CD4-positive, alpha-beta memory T cell (primary cell): ENCODE results near the gene MOB3B. TPM values are rescaled to one million over a fixed set of nuclear protein-coding genes. Genes with fewer than 3 reads are reported as not detected.

Experiments used
- CTCF ChIA-PET: fragments of 350-600 bp; sonication (Branson Sonifier 250); formaldehyde crosslinking; loops from one replicate; lab custom pipeline; 2021; ENCODE audit warnings: inconsistent platforms; ENCODE audit not compliant: partially characterized antibody; lab: Charles Lee
- POLR2A ChIA-PET: fragments of 350-600 bp; sonication (Branson Sonifier 250); formaldehyde crosslinking; loops from one replicate; lab custom pipeline; 2021; ENCODE audit not compliant: partially characterized antibody; lab: Charles Lee
- DNase-seq, 5 donors: peaks; one replicate each; pipeline versions ENCODE4 v3.0.0 to v3.0.0-alpha.2; 2020 to 2022; ENCODE audit warnings: mixed read lengths in 1 of 5
- H3K27ac ChIP-seq: one replicate; pipeline ENCODE4 v1.7.0; 2013; ENCODE audit warnings: low read depth, low read length
- H3K27me3 ChIP-seq: 2 replicates; pipeline ENCODE4 v1.7.0; 2013; ENCODE audit warnings: mild to moderate bottlenecking, low read length, moderate library complexity; ENCODE audit not compliant: insufficient read depth
- H3K36me3 ChIP-seq: 2 replicates; pipeline ENCODE4 v1.7.0; 2013; ENCODE audit warnings: mild to moderate bottlenecking, low read length, moderate library complexity; ENCODE audit not compliant: insufficient read depth
- H3K4me1 ChIP-seq: 2 replicates; pipeline ENCODE4 v1.7.0; 2013; ENCODE audit warnings: mild to moderate bottlenecking, low read length, moderate library complexity; ENCODE audit not compliant: insufficient read depth
- H3K4me3 ChIP-seq, 2 donors: one replicate each; pipeline ENCODE4 v1.7.0; 2013; ENCODE audit warnings: low read length in 2 of 2, mild to moderate bottlenecking in 1 of 2
- H3K9me3 ChIP-seq, 2 donors: one replicate each; pipeline ENCODE4 v1.7.0; 2013; ENCODE audit warnings: low read length in 2 of 2, control low read depth in 1 of 2; ENCODE audit not compliant: control insufficient read depth in 1 of 2
- H3K27ac Mint-ChIP-seq, 7 donors: one replicate each; pipeline ENCODE4 v1.8.0; 2020 to 2021; ENCODE audit warnings: mixed read lengths in 7 of 7, mild to moderate bottlenecking in 6 of 7, inconsistent platforms in 3 of 7, moderate library complexity in 3 of 7
- H3K27me3 Mint-ChIP-seq, 2 donors: one replicate each; pipeline ENCODE4 v1.8.0; 2020 to 2021; ENCODE audit warnings: mixed read lengths in 2 of 2
- H3K36me3 Mint-ChIP-seq, 2 donors: one replicate each; pipeline ENCODE4 v1.8.0; 2020 to 2021; ENCODE audit warnings: mixed read lengths in 2 of 2, inconsistent platforms in 1 of 2, mild to moderate bottlenecking in 1 of 2
- H3K4me1 Mint-ChIP-seq, 4 donors: one replicate each; pipeline ENCODE4 v1.8.0; 2020 to 2021; ENCODE audit warnings: mixed read lengths in 4 of 4, mild to moderate bottlenecking in 1 of 4
- H3K4me3 Mint-ChIP-seq, 8 donors: one replicate each; pipeline ENCODE4 v1.8.0; 2020 to 2021; ENCODE audit warnings: mixed read lengths in 8 of 8, mild to moderate bottlenecking in 7 of 8, moderate library complexity in 6 of 8, inconsistent platforms in 3 of 8
- H3K9me3 Mint-ChIP-seq, 8 donors: one replicate each; pipeline ENCODE4 v1.8.0; 2020 to 2021; ENCODE audit warnings: mixed read lengths in 8 of 8, mild to moderate bottlenecking in 5 of 8, inconsistent platforms in 3 of 8, moderate library complexity in 1 of 8
- intact Hi-C: fragments of 100-400 bp; cut with micrococcal nuclease; formaldehyde crosslinking; loops from one replicate; pipeline ENCODE4 v1.15.1; 2023
- polyA plus RNA-seq, 2 donors: library from polyadenylated mRNA; unstranded; fragments of 300-500 nt; fragmentation: Illumina TruSeq; gene quantifications; one replicate each; pipeline ENCODE4 v1.2.3, GENCODE V29; 2021
- total RNA-seq, 2 experiments: library from RNA; stranded (reverse); gene quantifications; one replicate each; pipeline ENCODE4 v1.2.3, GENCODE V29; 2021

MOB3B gene
- total and polyA plus RNA-seq, 4 experiments from 2014 or later: 0.05 to 0.64 (median 0.34) TPM

GRCh38 chr9:27402626-27403025 lies 127.0 kb downstream of the MOB3B start:
- Mint-ChIP-seq H3K36me3 (no peaks in the 10 kb centered on the region), H3K4me3 (no peak overlapping the region), H3K27ac (no peak overlapping the region), H3K27me3 (peaks cover 0 to 1% of the 10 kb centered on the region in 2 donors), H3K9me3 (no peaks in the 10 kb centered on the region), H3K4me1 (no peaks in the 10 kb centered on the region)
- intact Hi-C loops: no loop called here
- CTCF ChIA-PET: no interaction called here
- Histone ChIP-seq H3K27me3 (no peaks in the 10 kb centered on the region), H3K4me1 (no peaks in the 10 kb centered on the region), H3K27ac (no peak overlapping the region), H3K4me3 (no peak overlapping the region), H3K36me3 (no peaks in the 10 kb centered on the region), H3K9me3 (no peaks in the 10 kb centered on the region)
- POLR2A ChIA-PET: no interaction called here
- DNase-seq: no peak

GRCh38 chr9:27400334-27400880 lies 129.2 kb downstream of the MOB3B start:
- Histone ChIP-seq H3K27ac (no peak overlapping the region), H3K4me3 (no peak overlapping the region), H3K36me3 (no peaks in the 10 kb centered on the region), H3K9me3 (no peaks in the 10 kb centered on the region), H3K4me1 (no peaks in the 10 kb centered on the region), H3K27me3 (no peaks in the 10 kb centered on the region)
- Mint-ChIP-seq H3K4me1 (no peaks in the 10 kb centered on the region), H3K9me3 (no peaks in the 10 kb centered on the region), H3K27me3 (no peaks in the 10 kb centered on the region), H3K36me3 (no peaks in the 10 kb centered on the region), H3K4me3 (no peak overlapping the region), H3K27ac (no peak overlapping the region)
- CTCF ChIA-PET: no interaction called here
- intact Hi-C loops: no loop called here
- no peak for DNase-seq
- POLR2A ChIA-PET: no interaction called here

- CTCF ChIA-PET: no interaction called here
- Histone ChIP-seq H3K9me3 (no peaks in the 10 kb centered on the region), H3K4me3 (no peak overlapping the region), H3K4me1 (no peaks in the 10 kb centered on the region), H3K36me3 (no peaks in the 10 kb centered on the region), H3K27me3 (no peaks in the 10 kb centered on the region), H3K27ac (no peak overlapping the region)
- no peaks in the 10 kb centered on the region for H3K36me3 Mint-ChIP-seq
- H3K4me1 Mint-ChIP-seq: no peaks in the 10 kb centered on the region
- no peaks in the 10 kb centered on the region for H3K27me3 Mint-ChIP-seq
- H3K27ac Mint-ChIP-seq: no peak overlapping the region
- no peak for DNase-seq
- H3K9me3 Mint-ChIP-seq: no peaks in the 10 kb centered on the region
- intact Hi-C loops: no loop called here
- POLR2A ChIA-PET: no interaction called here
- no peak overlapping the region for H3K4me3 Mint-ChIP-seq
Measured at GRCh38 chr9:27398982-27399653, 130.5 kb downstream of the MOB3B start.

DNA sequence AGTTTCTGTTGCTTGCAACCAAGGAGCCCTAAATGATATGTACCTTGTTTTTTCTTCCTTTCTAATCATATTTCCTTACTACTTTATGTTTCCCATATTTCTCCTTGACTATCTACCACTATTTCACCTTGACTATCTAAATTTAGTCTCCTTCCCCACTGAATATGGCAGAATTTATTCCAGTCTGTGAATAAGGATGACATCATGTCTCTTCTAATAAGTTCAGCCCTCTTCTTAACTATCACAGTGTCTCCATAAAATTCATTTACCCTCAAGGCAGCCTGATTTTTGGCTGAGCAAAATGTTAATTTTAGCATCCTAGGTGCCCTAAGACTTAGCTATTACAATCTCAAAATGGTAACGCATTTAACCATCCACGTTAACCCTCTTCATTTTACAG lies 133.1 kb downstream of the MOB3B start:
- H3K27ac Mint-ChIP-seq: no peak overlapping the region
- no peaks in the 10 kb centered on the region for H3K36me3 Mint-ChIP-seq
- POLR2A ChIA-PET: no interaction called here

DNA sequence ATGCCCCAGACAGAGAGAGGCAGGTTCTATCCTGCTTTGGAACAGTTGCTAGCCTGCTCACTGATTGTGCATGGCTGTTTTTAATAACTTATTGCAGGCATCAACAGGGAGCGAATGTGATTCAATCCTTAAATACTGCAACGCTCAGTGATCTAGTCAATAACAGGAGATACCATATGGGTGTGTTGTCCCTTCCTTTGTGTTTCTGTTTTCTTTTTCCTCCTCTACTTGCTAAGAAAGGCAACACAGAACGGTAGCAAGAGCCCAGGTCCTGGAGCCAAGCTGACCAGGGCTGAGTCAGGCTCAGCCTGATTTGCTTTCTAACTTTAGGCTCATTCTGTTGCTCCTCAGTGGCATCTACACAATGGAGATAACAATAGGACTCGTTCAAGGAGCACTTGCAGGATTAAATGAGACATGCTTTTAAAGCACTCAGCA lies 134.1 kb downstream of the MOB3B start:
- peaks cover 0 to 2% of the 10 kb centered on the region in 2 donors for H3K27me3 Mint-ChIP-seq
- H3K27ac ChIP-seq: no peak overlapping the region
- CTCF ChIA-PET: no interaction called here
- H3K27ac Mint-ChIP-seq: no peak overlapping the region
- POLR2A ChIA-PET: no interaction called here
- H3K4me3 Mint-ChIP-seq: no peak overlapping the region
- intact Hi-C loops: no loop called here
- H3K9me3 ChIP-seq: no peaks in the 10 kb centered on the region
- DNase-seq: no peak
- H3K4me3 ChIP-seq: no peak overlapping the region
- no peaks in the 10 kb centered on the region for H3K4me1 ChIP-seq
- H3K4me1 Mint-ChIP-seq: no peaks in the 10 kb centered on the region
- no peaks in the 10 kb centered on the region for H3K36me3 ChIP-seq
- no peaks in the 10 kb centered on the region for H3K9me3 Mint-ChIP-seq
- no peaks in the 10 kb centered on the region for H3K36me3 Mint-ChIP-seq
- no peaks in the 10 kb centered on the region for H3K27me3 ChIP-seq

More for the DNA sequence above, 133.1 kb downstream of the MOB3B start:
- H3K4me3 ChIP-seq: no peak overlapping the region
- H3K9me3 Mint-ChIP-seq: no peaks in the 10 kb centered on the region
- intact Hi-C loops: no loop called here
- H3K27me3 Mint-ChIP-seq: peaks cover 0 to 2% of the 10 kb centered on the region in 2 donors
- no peak overlapping the region for H3K4me3 Mint-ChIP-seq
- no peak for DNase-seq
- H3K27ac ChIP-seq: no peak overlapping the region
- H3K4me1 Mint-ChIP-seq: no peaks in the 10 kb centered on the region
- no peaks in the 10 kb centered on the region for H3K9me3 ChIP-seq
- H3K27me3 ChIP-seq: no peaks in the 10 kb centered on the region
- H3K4me1 ChIP-seq: no peaks in the 10 kb centered on the region
- CTCF ChIA-PET: no interaction called here
- no peaks in the 10 kb centered on the region for H3K36me3 ChIP-seq

- Histone ChIP-seq H3K4me3 (no peak overlapping the region), H3K9me3 (no peaks in the 10 kb centered on the region), H3K4me1 (no peaks in the 10 kb centered on the region), H3K27ac (no peak overlapping the region), H3K36me3 (no peaks in the 10 kb centered on the region), H3K27me3 (no peaks in the 10 kb centered on the region)
- intact Hi-C loops: no loop called here
- DNase-seq: no peak
- Mint-ChIP-seq H3K4me3 (no peak overlapping the region), H3K27ac (no peak overlapping the region), H3K36me3 (no peaks in the 10 kb centered on the region), H3K27me3 (peaks cover 0 to 2% of the 10 kb centered on the region in 2 donors), H3K9me3 (no peaks in the 10 kb centered on the region), H3K4me1 (no peaks in the 10 kb centered on the region)
- ChIA-PET CTCF (no interaction called here), POLR2A (no interaction called here)
Measured at GRCh38 chr9:27394826-27395201, 134.8 kb downstream of the MOB3B start.

- POLR2A ChIA-PET: no interaction called here
- no peak for DNase-seq
- Histone ChIP-seq H3K36me3 (no peaks in the 10 kb centered on the region), H3K27me3 (no peaks in the 10 kb centered on the region), H3K4me3 (no peak overlapping the region), H3K27ac (no peak overlapping the region), H3K4me1 (no peaks in the 10 kb centered on the region), H3K9me3 (no peaks in the 10 kb centered on the region)
- H3K27ac Mint-ChIP-seq: no peak overlapping the region
- peaks cover 0 to 3% of the 10 kb centered on the region in 2 donors for H3K27me3 Mint-ChIP-seq
- H3K36me3 Mint-ChIP-seq: no peaks in the 10 kb centered on the region
- H3K4me1 Mint-ChIP-seq: no peaks in the 10 kb centered on the region
- no peak overlapping the region for H3K4me3 Mint-ChIP-seq
- intact Hi-C loops: no loop called here
- CTCF ChIA-PET: no interaction called here
- H3K9me3 Mint-ChIP-seq: no peaks in the 10 kb centered on the region
Measured at GRCh38 chr9:27394154-27394825, 135.3 kb downstream of the MOB3B start.
